ENCODE data around the gene NAT14. TPM values are rescaled to one million over a fixed set of nuclear protein-coding genes. Genes with fewer than 3 reads are reported as not detected.

NAT14 gene
- polyA plus RNA-seq, 2 of the 4 experiments (the other 2 are of a cell fraction), result 16.8 to 50.3 TPM

GRCh38 chr19:55452749-55453346 is 32.1 kb upstream of the NAT14 start:
- H3K4me3 ChIP-seq, result no peak overlapping the region
- CTCF ChIA-PET, result interaction anchor here (0.5 to 4.3 kb wide), 20 partner anchors 8 to 378 kb away, joined by 3 to 39 read pairs (median 4); partner anchors contain the start of gene NAT14

DNA sequence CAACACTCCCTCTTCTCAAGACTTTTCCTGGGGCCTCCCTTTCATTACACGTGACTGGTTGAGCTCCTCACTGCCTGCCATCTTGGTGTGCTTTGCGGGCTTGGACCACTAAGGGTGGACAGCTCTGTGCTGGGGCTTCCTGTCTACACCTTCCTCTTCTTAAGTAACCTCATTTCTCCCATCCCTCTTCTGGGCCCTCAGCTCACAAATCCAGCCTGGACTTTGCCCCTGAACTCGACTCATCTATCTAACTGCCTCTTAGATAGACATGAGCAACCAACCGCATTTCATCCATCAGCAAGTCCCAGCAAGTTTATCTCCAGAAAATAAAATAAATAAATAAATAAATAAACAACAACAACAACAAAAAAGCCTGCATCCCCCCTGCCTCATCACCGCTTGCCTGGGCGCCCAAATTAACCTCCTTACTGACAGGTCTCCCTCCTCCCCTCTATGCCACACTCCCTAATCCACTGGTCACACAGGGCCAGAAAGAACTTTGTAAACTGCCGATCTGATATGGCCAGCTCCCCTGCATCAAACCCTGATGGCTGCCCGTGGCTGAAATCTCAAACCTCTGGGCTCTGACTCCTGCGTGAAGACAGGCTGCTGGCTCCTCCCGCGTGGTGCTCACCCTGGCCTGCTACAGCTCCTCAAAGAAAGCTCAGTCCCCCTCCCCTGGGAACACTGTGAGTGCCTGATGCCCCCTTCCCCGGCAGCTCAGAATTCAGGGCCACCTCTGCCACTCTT is 31.3 kb upstream of the NAT14 start:
- ATAC-seq (no peak; a peak in 2 of 6 replicates), DNase-seq (ENCODE audit: low read depth in 1 of 2, low spot score in 1 of 2) (peak in 1 of 2 experiments; percentile 49), FAIRE-seq (no peak)
- H3K4me1 ChIP-seq, result peaks cover 27% of the 10 kb centered on the region
- no peak overlapping the region for H3K4me3 ChIP-seq
- H3K9me3 ChIP-seq, result no peaks in the 10 kb centered on the region
- 75% methylated on average over 10 of the region's 12 CpGs for WGBS (ENCODE audit: missing lambda C conversion rate)
- CTCF ChIA-PET, result interaction anchor here (0.5 to 4.3 kb wide), 28 partner anchors 9 to 379 kb away, joined by 3 to 39 read pairs (median 4); partner anchors contain the start of gene NAT14
- peak overlapping the region; percentile 12; the same call in 2 of the 3 replicates for H3K4me2 ChIP-seq
- no peak overlapping the region for H3K27ac ChIP-seq
- POLR2A ChIA-PET, result interaction anchor here (1.3 to 1.9 kb wide), 2 partner anchors 46 to 47 kb away, joined by 4 to 5 read pairs; partner anchors contain the start of gene UBE2S
- TF ChIP-seq, protein P1, sequence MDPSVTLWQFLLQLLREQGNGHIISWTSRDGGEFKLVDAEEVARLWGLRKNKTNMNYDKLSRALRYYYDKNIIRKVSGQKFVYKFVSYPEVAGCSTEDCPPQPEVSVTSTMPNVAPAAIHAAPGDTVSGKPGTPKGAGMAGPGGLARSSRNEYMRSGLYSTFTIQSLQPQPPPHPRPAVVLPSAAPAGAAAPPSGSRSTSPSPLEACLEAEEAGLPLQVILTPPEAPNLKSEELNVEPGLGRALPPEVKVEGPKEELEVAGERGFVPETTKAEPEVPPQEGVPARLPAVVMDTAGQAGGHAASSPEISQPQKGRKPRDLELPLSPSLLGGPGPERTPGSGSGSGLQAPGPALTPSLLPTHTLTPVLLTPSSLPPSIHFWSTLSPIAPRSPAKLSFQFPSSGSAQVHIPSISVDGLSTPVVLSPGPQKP (IDR thresholded peaks at IDR 0.05; ENCODE audit: low read depth, low read length), result no peak
- TF ChIP-seq KDM1A (IDR thresholded peaks at IDR 0.05; ENCODE audit: low read depth) (no peak), CBX2 (IDR thresholded peaks at IDR 0.05; ENCODE audit: borderline replicate concordance, low read depth) (no peak), HEYL (CRISPR knock-in tag; IDR thresholded peaks at IDR 0.05) (no peak), POLR2AphosphoS2 (conservative IDR thresholded peaks at IDR 0.05; ENCODE audit: low read length) (no peak), POLR2A (IDR thresholded peaks at IDR 0.05; ENCODE audit: low read length) (no peak), ZC3H11A (IDR thresholded peaks at IDR 0.05) (no peak), ZNF302 (CRISPR knock-in tag; IDR thresholded peaks at IDR 0.05) (no peak), ATOH8 (CRISPR knock-in tag; IDR thresholded peaks at IDR 0.05; ENCODE audit: low read depth) (no peak), EHMT2 (IDR thresholded peaks at IDR 0.05; ENCODE audit: low read depth) (no peak)
- TF ChIP-seq, protein P2, sequence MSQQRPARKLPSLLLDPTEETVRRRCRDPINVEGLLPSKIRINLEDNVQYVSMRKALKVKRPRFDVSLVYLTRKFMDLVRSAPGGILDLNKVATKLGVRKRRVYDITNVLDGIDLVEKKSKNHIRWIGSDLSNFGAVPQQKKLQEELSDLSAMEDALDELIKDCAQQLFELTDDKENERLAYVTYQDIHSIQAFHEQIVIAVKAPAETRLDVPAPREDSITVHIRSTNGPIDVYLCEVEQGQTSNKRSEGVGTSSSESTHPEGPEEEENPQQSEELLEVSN (IDR thresholded peaks at IDR 0.05; ENCODE audit: borderline replicate concordance, low read depth), result no peak

More at GRCh38 chr19:55452749-55453346, 32.1 kb upstream of the NAT14 start:
- no peak overlapping the region for H3K27ac ChIP-seq
- FAIRE-seq (no peak), DNase-seq (ENCODE audit: low read depth in 1 of 2, low spot score in 1 of 2) (peak; percentile 66 to 80), ATAC-seq (peak in 1 of 2 experiments; percentile 63; a peak in 3 of 6 replicates)
- TF ChIP-seq RAD21 (conservative IDR thresholded peaks at IDR 0.05 in 1 of 2, IDR thresholded peaks at IDR 0.05 in 1 of 2) (no peak), HEYL (CRISPR knock-in tag; IDR thresholded peaks at IDR 0.05) (no peak), FOSB (CRISPR knock-in tag; IDR thresholded peaks at IDR 0.05) (no peak), PHF8 (IDR thresholded peaks at IDR 0.05; ENCODE audit: borderline replicate concordance, low read depth) (no peak), CBX8 (IDR thresholded peaks at IDR 0.05) (no peak), JUNB (IDR thresholded peaks at IDR 0.05) (no peak), ZNF302 (CRISPR knock-in tag; IDR thresholded peaks at IDR 0.05) (no peak), CBX2 (IDR thresholded peaks at IDR 0.05; ENCODE audit: borderline replicate concordance, low read depth) (no peak), JUN (IDR thresholded peaks at IDR 0.05) (no peak), EHF (CRISPR knock-in tag; IDR thresholded peaks at IDR 0.05) (no peak), BHLHE40 (IDR thresholded peaks at IDR 0.05; ENCODE audit: low read depth, low read length) (no peak), NPAS2 (CRISPR knock-in tag; IDR thresholded peaks at IDR 0.05; ENCODE audit: borderline replicate concordance) (no peak), SREBF2 (IDR thresholded peaks at IDR 0.05) (no peak), NR3C1 (IDR thresholded peaks at IDR 0.05) (no peak), RARB (CRISPR knock-in tag; IDR thresholded peaks at IDR 0.05) (no peak)
- TF ChIP-seq, protein P1 (IDR thresholded peaks at IDR 0.05; ENCODE audit: low read depth, low read length), result no peak
- TF ChIP-seq, protein P3, sequence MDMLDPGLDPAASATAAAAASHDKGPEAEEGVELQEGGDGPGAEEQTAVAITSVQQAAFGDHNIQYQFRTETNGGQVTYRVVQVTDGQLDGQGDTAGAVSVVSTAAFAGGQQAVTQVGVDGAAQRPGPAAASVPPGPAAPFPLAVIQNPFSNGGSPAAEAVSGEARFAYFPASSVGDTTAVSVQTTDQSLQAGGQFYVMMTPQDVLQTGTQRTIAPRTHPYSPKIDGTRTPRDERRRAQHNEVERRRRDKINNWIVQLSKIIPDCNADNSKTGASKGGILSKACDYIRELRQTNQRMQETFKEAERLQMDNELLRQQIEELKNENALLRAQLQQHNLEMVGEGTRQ (IDR thresholded peaks at IDR 0.05), result no peak
- H3K9me3 ChIP-seq, result no peaks in the 10 kb centered on the region
- POLR2A ChIA-PET, result interaction anchor here (1.3 to 1.9 kb wide), 2 partner anchors 45 to 46 kb away, joined by 4 to 5 read pairs; partner anchors contain the start of gene UBE2S
- H3K4me2 ChIP-seq, result peak overlapping the region; percentile 12; the same call in 2 of the 3 replicates
- 87% methylated on average over 26 of the region's 34 CpGs for WGBS (ENCODE audit: missing lambda C conversion rate)
- peaks cover 31% of the 10 kb centered on the region for H3K4me1 ChIP-seq
